Colonic mucosa (tissue), 4 donors: ENCODE measurements around the gene OGFOD2. TPM values are rescaled to one million over a fixed set of nuclear protein-coding genes. Genes with fewer than 3 reads are reported as not detected.

ENCODE experiments used
- DNase-seq: peaks from one replicate; pipeline ENCODE4 v3.0.0-alpha.2; 2020
- H3K27ac ChIP-seq: fragments of 200-600 bp; one replicate; pipeline ENCODE4 v1.8.0; 2021
- H3K27me3 ChIP-seq: fragments of 200-600 bp; one replicate; pipeline ENCODE4 v1.8.0; 2021
- H3K36me3 ChIP-seq: fragments of 200-600 bp; one replicate; pipeline ENCODE4 v1.8.0; 2021
- H3K4me1 ChIP-seq: fragments of 200-600 bp; one replicate; pipeline ENCODE4 v1.8.0; 2021; ENCODE audit warnings: mild to moderate bottlenecking
- H3K4me3 ChIP-seq: fragments of 200-600 bp; one replicate; pipeline ENCODE4 v1.8.0; 2021
- H3K9ac ChIP-seq, 2 donors: one replicate each; pipeline ENCODE4 v1.7.0; 2013; ENCODE audit warnings: control low read depth in 2 of 2, low read depth in 2 of 2, low read length in 2 of 2
- H3K9me3 ChIP-seq: fragments of 200-600 bp; one replicate; pipeline ENCODE4 v1.8.0; 2021
- CTCF ChIP-seq: fragments of 200-600 bp; IDR thresholded peaks from one replicate; pipeline ENCODE4 v1.8.0; 2022; ENCODE audit warnings: antibody characterized with exemption, mild to moderate bottlenecking
- intact Hi-C: fragments of 100-400 bp; cut with DNase I; formaldehyde crosslinking; loops from one replicate; pipeline ENCODE4 v1.14.1; 2022
- total RNA-seq, 2 donors: library from RNA; stranded (reverse); fragmentation: NEBNext Ultra II Directional in 1 of 2; extraction: Animal tissue kit (Norgen Biotek cat#: 25700) in 1 of 2; gene quantifications; one replicate each; pipeline ENCODE4 v1.2.1, GENCODE V29; 2021
- donor health status: healthy.
- donor health status: DM: no; HTN: no; CAD: no.
- donor health status: DM: no; HTN: no; CAD: no.

The OGFOD2 gene
- total RNA-seq, 2 donors from 2014 or later: 15.9 to 28.1 TPM

- DNase-seq: no peak
- H3K36me3 ChIP-seq: no peaks in the 10 kb centered on the region
Measured at GRCh38 chr12:122989874-122990419, 14.9 kb downstream of the OGFOD2 start.

GRCh38 chr12:122990561-122990960 is 15.5 kb downstream of the OGFOD2 start:
- no peaks in the 10 kb centered on the region for H3K9me3 ChIP-seq
- no peaks in the 10 kb centered on the region for H3K36me3 ChIP-seq
- no peaks in the 10 kb centered on the region for H3K27me3 ChIP-seq
- H3K9ac ChIP-seq: no peak overlapping the region
- no peak overlapping the region for H3K27ac ChIP-seq
- intact Hi-C loops: no loop called here
- H3K4me1 ChIP-seq: no peaks in the 10 kb centered on the region
- H3K4me3 ChIP-seq: no peak overlapping the region
- no peak for DNase-seq
- TF ChIP-seq CTCF: no peak

More at GRCh38 chr12:122989874-122990419, 14.9 kb downstream of the OGFOD2 start:
- no peaks in the 10 kb centered on the region for H3K9me3 ChIP-seq
- no peaks in the 10 kb centered on the region for H3K27me3 ChIP-seq
- H3K4me3 ChIP-seq: no peak overlapping the region
- intact Hi-C loops: no loop called here
- H3K27ac ChIP-seq: no peak overlapping the region
- no peak overlapping the region for H3K9ac ChIP-seq
- H3K4me1 ChIP-seq: no peaks in the 10 kb centered on the region
- TF ChIP-seq CTCF: no peak

GRCh38 chr12:122990961-122991622 is 16.0 kb downstream of the OGFOD2 start:
- DNase-seq: no peak

GRCh38 chr12:122991623-122992275 is 16.7 kb downstream of the OGFOD2 start:
- Histone ChIP-seq H3K36me3 (no peaks in the 10 kb centered on the region), H3K9ac (no peak overlapping the region), H3K9me3 (no peaks in the 10 kb centered on the region), H3K27me3 (no peaks in the 10 kb centered on the region), H3K27ac (no peak overlapping the region), H3K4me1 (no peaks in the 10 kb centered on the region), H3K4me3 (no peak overlapping the region)
- intact Hi-C loops: no loop called here
- no peak for TF ChIP-seq CTCF
- no peak for DNase-seq

More at GRCh38 chr12:122990961-122991622, 16.0 kb downstream of the OGFOD2 start:
- Histone ChIP-seq H3K4me1 (no peaks in the 10 kb centered on the region), H3K4me3 (no peak overlapping the region), H3K9ac (no peak overlapping the region), H3K27ac (no peak overlapping the region), H3K36me3 (no peaks in the 10 kb centered on the region), H3K9me3 (no peaks in the 10 kb centered on the region), H3K27me3 (no peaks in the 10 kb centered on the region)
- intact Hi-C loops: no loop called here
- TF ChIP-seq CTCF: no peak

- no peak overlapping the region for H3K4me3 ChIP-seq
- H3K4me1 ChIP-seq: no peaks in the 10 kb centered on the region
- intact Hi-C loops: no loop called here
- no peaks in the 10 kb centered on the region for H3K27me3 ChIP-seq
- H3K36me3 ChIP-seq: no peaks in the 10 kb centered on the region
- H3K27ac ChIP-seq: no peak overlapping the region
- H3K9me3 ChIP-seq: no peaks in the 10 kb centered on the region
- DNase-seq: no peak
- H3K9ac ChIP-seq: no peak overlapping the region
- TF ChIP-seq CTCF: no peak
Measured at GRCh38 chr12:122992386-122992785, 17.3 kb downstream of the OGFOD2 start.
